Heart right ventricle (tissue), 16 donors: ENCODE measurements around the gene ADCY5. TPM values are rescaled to one million over a fixed set of nuclear protein-coding genes. Genes with fewer than 3 reads are reported as not detected.
A peak's percentile ranks its signal among the peaks of the same experiment; 100 is the strongest.

Experiments used
- ATAC-seq, 8 donors: fragments of 200-7000 bp; cut with Tn5 transposase; one replicate each; pipeline ENCODE4 v1.9.1; 2020; ENCODE audit warnings: mild to moderate bottlenecking in 8 of 8, moderate library complexity in 8 of 8, moderate number of reproducible peaks in 1 of 8
- DNase-seq, 2 donors: peaks; one replicate each; pipeline ENCODE4 v3.0.0-alpha.2; 2020
- H3K27ac ChIP-seq, 10 donors: fragments of 200-600 bp; sonication (generic) in 2 of 10; one replicate each; pipeline versions ENCODE4 v1.5.0 to v1.8.0; 2020 to 2022; ENCODE audit warnings: mild to moderate bottlenecking in 3 of 10
- H3K27me3 ChIP-seq, 7 donors: fragments of 200-600 bp; one replicate each; pipeline ENCODE4 v1.8.0; 2021 to 2022; ENCODE audit warnings: mild to moderate bottlenecking in 2 of 7
- H3K36me3 ChIP-seq, 9 donors: fragments of 200-600 bp; sonication (generic) in 1 of 9; one replicate each; pipeline versions ENCODE4 v1.5.0 to v1.8.0; 2020 to 2022; ENCODE audit warnings: mild to moderate bottlenecking in 2 of 9
- H3K4me1 ChIP-seq, 9 donors: fragments of 200-600 bp; sonication (generic) in 1 of 9; one replicate each; pipeline versions ENCODE4 v1.5.0 to v1.8.0; 2020 to 2022; ENCODE audit warnings: mild to moderate bottlenecking in 4 of 9
- H3K4me3 ChIP-seq, 10 donors: fragments of 200-600 bp; sonication (generic) in 2 of 10; one replicate each; pipeline versions ENCODE4 v1.5.0 to v1.8.0; 2020 to 2022; ENCODE audit warnings: mild to moderate bottlenecking in 7 of 10, moderate library complexity in 2 of 10
- H3K9me3 ChIP-seq, 11 donors: fragments of 200-600 bp in 10 of 11; sonication (generic) in 2 of 11; one replicate each; pipeline versions ENCODE4 v1.5.0 to v1.8.0; 2013 to 2022; ENCODE audit warnings: mild to moderate bottlenecking in 2 of 11, control low read depth in 1 of 11, moderate library complexity in 1 of 11
- WGBS, 2 donors: extraction: QIAGEN DNeasy Blood & Tissue Kit; methylation state at CpG; one replicate each; pipeline ENCODE4 v1.1.7; 2013; ENCODE audit warnings: inconsistent platforms in 1 of 2; 5-methylcytosine and 5-hydroxymethylcytosine counted together
- intact Hi-C, 10 donors: fragments of 100-400 bp; cut with DNase I; formaldehyde crosslinking; loops; one replicate each; pipeline versions ENCODE4 v1.11.1 to v1.14.2; 2022
- polyA plus RNA-seq, 2 donors: library from polyadenylated mRNA; stranded (reverse); fragments of 200-250 nt; gene quantifications; one replicate each; pipeline ENCODE4 v1.2.3, GENCODE V29; 2013
- total RNA-seq, 10 donors: library from RNA; stranded (reverse); fragmentation: NEBNext Ultra II Directional in 3 of 10; extraction: Animal tissue kit (Norgen Biotek cat#: 25700) in 3 of 10; gene quantifications; one replicate each; pipeline versions ENCODE4 v1.2.1 to v1.2.4, GENCODE V29; 2021 to 2023
- TF ChIP-seq, protein P1 (sequence below), 9 donors: fragments of 200-600 bp; sonication (generic) in 2 of 9; IDR thresholded peaks; one replicate each; pipeline versions ENCODE4 v1.5.0 to v1.8.0; 2021 to 2022; ENCODE audit warnings: antibody characterized with exemption in 9 of 9, mild to moderate bottlenecking in 5 of 9, moderate library complexity in 1 of 9
- donor health status: Arrhythmogenic right ventricular cardiomyopathy.
- donor health status: ischemic (EF 13 %, LVEDD 7.1; RV severe dilation, severe dysfunction).
- donor health status: healthy with polysubstance abuse.
- donor health status: DM: no; HTN: yes; CAD: no.
- donor health status: DM: no; HTN: no; CAD: no.
- donor health status: ischemic (EF 25% LVEDD 6.9; RV normal size, moderate dysfunction).
- donor health status: ischemic (EF 25% LVEDD 5.7; RV mildly dilated, moderate dysfunction).
- donor health status: healthy.
- donor health status: DM: yes; HTN: yes; CAD: no.
- donor health status: Ischemic cardiomyopathy.
- donor health status: ischemic (EF 35%, LVEDD 5.7; RV mildly dilated, moderate dysfunction).
- donor health status: nonischemic (EF 11% LVEDD 7.7; RV severe dilation, severe dysfunction).
- donor health status: DM: yes; HTN: yes; CAD: no.
- donor health status: PGD.
- donor health status: ischemic (EF 29% LVEDD 5.4; RV normal size, mild dysfunction).
- donor health status: nonischemic (EF 23%, LVEDD 6.1; RV moderate dilation, normal function).

Gene ADCY5
- total and polyA plus RNA-seq, 12 donors: 37.2 to 245 (median 198) TPM

DNA sequence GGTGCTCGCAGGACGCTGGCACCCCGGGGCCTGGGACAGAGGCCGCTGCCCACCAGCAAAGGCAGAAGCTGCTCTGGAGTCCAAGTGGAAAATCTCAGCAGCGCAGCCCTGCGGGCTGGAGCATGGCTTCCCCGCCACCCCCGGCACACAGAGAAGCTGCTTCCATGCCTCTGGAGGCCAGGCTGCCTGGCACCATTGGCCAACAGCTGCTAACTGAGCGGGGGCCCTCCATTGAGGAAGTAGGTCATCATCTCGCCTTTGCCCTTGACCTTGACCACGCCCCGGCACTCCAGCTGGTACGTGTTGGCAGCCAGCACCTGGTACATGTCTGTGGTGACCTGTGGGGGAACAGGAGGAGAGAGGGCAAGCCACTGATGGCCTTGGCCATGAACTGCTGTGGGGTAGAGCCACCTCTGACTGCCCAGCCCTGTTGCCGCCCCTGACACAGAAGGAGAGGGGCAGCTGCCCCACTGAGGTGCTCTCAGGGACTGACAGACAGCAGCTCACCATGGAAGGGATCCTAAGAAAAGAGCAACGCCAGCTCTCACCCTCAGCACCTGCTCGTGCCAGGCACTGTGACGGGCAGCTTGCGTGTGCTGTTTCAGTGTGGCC lies 164.4 kb downstream of the ADCY5 start:
- H3K27ac ChIP-seq: peak overlapping the region in 4 of 10 donors; percentile 14 to 47 (median 36)
- no peaks in the 10 kb centered on the region for H3K27me3 ChIP-seq
- H3K4me1 ChIP-seq: peaks cover 0 to 21% (median 5%) of the 10 kb centered on the region in 9 donors
- intact Hi-C loops: no loop called here
- no peak overlapping the region for H3K4me3 ChIP-seq
- peaks cover 0 to 81% (median 4%) of the 10 kb centered on the region in 9 donors for H3K36me3 ChIP-seq
- WGBS, 2 donors: 75 to 76% methylated on average over 18 of the region's 18 CpGs
- TF ChIP-seq, protein P1, sequence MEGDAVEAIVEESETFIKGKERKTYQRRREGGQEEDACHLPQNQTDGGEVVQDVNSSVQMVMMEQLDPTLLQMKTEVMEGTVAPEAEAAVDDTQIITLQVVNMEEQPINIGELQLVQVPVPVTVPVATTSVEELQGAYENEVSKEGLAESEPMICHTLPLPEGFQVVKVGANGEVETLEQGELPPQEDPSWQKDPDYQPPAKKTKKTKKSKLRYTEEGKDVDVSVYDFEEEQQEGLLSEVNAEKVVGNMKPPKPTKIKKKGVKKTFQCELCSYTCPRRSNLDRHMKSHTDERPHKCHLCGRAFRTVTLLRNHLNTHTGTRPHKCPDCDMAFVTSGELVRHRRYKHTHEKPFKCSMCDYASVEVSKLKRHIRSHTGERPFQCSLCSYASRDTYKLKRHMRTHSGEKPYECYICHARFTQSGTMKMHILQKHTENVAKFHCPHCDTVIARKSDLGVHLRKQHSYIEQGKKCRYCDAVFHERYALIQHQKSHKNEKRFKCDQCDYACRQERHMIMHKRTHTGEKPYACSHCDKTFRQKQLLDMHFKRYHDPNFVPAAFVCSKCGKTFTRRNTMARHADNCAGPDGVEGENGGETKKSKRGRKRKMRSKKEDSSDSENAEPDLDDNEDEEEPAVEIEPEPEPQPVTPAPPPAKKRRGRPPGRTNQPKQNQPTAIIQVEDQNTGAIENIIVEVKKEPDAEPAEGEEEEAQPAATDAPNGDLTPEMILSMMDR (IDR thresholded peaks at IDR 0.05): no peak
- no peaks in the 10 kb centered on the region for H3K9me3 ChIP-seq
- DNase-seq: peak in 1 of 2 donors; percentile 37
- peak in 7 of 8 donors; percentile 15 to 53 (median 38) for ATAC-seq

DNA sequence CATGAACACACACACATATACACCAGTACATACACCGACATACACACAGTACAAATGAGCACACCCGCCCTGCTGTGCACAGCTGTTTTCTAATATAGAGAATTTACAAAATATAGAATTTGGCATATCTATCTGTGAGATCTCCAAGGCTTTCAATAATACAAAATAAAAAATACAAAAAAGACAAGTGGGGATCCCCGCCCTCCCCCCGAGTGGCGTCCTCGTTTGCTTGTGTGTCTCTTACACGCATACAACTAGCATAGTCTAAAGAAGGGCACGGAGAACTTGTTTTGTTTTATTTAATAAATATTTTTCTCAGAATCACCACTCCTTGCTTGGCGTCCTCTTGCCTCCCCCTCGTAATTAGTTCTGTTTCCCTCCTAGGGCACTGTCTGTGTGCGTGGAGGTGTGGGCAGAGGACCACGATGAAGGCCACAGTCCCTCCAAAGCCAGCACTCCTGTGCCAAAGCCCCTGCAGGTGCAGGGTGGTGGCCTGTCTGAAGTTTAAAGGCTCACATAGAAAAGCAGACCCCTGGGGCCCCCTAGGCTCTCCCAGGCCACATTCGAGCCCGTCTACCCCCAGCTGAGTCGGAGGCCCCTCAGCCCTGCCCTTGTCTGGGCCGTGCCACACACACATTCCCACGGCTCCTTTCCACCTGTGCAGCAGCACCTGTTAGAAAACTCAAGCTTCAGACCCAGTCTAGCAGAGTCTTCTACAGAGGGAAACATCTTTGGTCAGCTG lies 165.1 kb downstream of the ADCY5 start:
- DNase-seq (no peak), ATAC-seq (peak in 2 of 8 donors; percentile 2 to 21)
- Histone ChIP-seq H3K9me3 (no peaks in the 10 kb centered on the region), H3K4me1 (peaks cover 0 to 21% (median 5%) of the 10 kb centered on the region in 9 donors), H3K4me3 (no peak overlapping the region), H3K27me3 (no peaks in the 10 kb centered on the region), H3K36me3 (peaks cover 0 to 74% (median 4%) of the 10 kb centered on the region in 9 donors), H3K27ac (peak overlapping the region in 4 of 10 donors; percentile 14 to 47 (median 36))
- 86 to 89% methylated on average over 17 of the region's 17 CpGs for WGBS, 2 donors
- intact Hi-C loops: no loop called here
- TF ChIP-seq, protein P1 (IDR thresholded peaks at IDR 0.05): no peak

DNA sequence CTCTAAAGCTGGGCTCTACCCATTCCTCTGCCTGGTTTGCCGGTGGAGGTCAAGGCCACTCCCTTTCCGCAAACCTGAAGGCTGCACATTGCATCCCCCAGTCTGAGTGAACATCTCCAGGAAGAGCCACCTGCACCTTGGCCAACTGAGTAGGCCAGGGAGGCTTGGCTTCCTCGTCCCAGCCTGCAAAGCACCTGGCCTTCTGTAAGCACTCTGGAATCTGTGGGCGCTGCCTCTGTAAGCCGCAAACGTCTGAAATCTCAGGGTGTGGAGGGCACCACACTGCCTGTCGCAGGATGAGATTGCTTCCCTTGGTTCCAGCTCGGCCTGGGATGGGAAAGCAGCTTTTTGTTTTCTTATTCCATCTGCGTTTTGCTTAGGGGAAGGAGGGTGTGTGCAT lies 165.8 kb downstream of the ADCY5 start:
- TF ChIP-seq, protein P1 (IDR thresholded peaks at IDR 0.05): no peak
- 78 to 80% methylated on average over 9 of the region's 9 CpGs for WGBS, 2 donors
- Histone ChIP-seq H3K4me1 (peaks cover 0 to 21% (median 5%) of the 10 kb centered on the region in 9 donors), H3K9me3 (no peaks in the 10 kb centered on the region), H3K27ac (no peak overlapping the region), H3K27me3 (no peaks in the 10 kb centered on the region), H3K4me3 (no peak overlapping the region), H3K36me3 (peaks cover 0 to 68% (median 4%) of the 10 kb centered on the region in 9 donors)
- no peak for ATAC-seq
- no peak for DNase-seq
- intact Hi-C loops: no loop called here

DNA sequence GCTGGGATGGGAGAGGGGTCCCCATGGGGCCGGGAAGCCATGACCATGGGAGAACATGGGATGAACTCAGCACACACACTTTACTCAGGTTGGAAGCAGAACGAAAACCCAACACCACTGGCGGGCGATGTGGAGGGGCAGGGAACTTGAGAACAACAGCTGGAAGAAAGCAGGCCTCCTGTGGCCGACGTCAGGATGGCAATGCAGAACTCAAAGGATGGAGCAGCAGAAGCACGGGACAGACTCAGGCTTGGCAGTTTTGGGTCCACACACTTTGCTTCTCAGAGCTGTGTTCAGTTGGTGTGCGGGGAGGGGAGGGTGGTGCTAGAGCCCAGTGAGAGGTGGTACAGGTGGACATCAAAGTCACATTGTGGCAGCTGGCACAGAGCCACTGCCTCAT lies 166.4 kb downstream of the ADCY5 start:
- Histone ChIP-seq H3K4me1 (peaks cover 0 to 20% (median 5%) of the 10 kb centered on the region in 9 donors), H3K27ac (no peak overlapping the region), H3K4me3 (no peak overlapping the region), H3K9me3 (no peaks in the 10 kb centered on the region), H3K27me3 (no peaks in the 10 kb centered on the region), H3K36me3 (peaks cover 0 to 68% (median 4%) of the 10 kb centered on the region in 9 donors)
- TF ChIP-seq, protein P1 (IDR thresholded peaks at IDR 0.05): no peak
- ATAC-seq (no peak), DNase-seq (no peak)
- intact Hi-C loops: no loop called here
- 77 to 80% methylated on average over 8 of the region's 8 CpGs for WGBS, 2 donors
